Measurements from ENCODE around the gene FARSB.

FARSB gene

DNA sequence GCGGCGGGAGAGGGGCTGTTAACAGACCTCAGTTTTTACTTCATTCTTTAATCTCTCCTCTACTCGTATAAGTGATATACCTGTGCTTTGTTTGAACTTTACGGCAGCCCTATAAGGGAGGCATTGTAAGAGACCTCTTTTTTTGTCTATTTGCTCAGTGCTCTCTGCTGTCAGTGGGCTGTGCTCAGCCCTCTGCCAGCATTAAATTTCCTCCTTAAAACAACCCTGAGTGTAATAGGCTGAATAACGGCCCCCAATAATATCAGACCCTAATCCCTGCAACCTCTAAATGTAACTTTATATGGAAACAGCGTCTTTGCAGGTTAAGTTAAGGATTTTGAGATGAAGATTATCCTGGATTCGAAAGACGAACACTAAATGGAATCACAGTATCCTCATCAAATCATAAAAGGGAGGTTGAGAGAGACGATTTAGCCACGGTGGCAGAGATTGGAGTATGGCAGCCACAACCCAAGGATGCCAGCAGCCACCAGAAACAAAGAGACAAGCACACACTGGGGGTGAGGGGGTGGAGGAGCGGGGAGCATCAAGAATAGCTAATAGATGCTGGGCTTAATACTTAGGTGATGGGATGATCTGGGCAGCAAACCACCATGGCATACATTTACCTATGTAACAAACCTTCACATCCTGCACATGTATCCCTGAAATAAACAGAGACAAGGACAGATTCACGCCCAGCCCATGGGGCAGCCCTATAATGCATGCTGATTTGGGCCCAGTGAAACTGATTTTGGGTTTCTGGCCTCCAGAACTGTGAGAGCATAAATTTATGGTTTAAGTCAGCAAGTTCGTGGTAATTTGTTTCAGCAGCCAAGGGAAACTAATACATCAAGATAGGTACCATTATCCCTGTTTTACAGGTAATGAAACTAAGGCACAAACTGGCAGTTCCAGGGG is 894 bp upstream of the FARSB start:
- DNase-seq: no peak

DNA sequence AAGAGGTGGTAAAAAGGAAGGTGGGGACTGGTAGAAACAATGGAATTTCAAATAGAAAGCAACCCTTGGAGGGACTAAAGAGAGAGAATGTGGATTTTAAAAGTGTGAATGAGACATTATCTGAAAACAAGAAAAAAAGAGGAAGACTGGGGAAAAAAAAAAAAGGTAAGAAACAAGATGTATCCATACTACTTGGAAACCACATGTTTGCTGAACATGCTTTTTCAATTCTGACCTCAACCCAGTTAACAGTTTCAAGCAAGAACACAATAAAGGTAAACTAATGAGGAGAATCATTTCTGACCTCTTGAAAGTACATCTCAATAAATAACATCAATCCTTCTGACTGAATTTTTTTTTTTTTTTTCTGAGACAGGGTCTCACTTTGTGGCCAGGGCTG is 2.6 kb downstream of the FARSB start:
- no peak for DNase-seq

DNA sequence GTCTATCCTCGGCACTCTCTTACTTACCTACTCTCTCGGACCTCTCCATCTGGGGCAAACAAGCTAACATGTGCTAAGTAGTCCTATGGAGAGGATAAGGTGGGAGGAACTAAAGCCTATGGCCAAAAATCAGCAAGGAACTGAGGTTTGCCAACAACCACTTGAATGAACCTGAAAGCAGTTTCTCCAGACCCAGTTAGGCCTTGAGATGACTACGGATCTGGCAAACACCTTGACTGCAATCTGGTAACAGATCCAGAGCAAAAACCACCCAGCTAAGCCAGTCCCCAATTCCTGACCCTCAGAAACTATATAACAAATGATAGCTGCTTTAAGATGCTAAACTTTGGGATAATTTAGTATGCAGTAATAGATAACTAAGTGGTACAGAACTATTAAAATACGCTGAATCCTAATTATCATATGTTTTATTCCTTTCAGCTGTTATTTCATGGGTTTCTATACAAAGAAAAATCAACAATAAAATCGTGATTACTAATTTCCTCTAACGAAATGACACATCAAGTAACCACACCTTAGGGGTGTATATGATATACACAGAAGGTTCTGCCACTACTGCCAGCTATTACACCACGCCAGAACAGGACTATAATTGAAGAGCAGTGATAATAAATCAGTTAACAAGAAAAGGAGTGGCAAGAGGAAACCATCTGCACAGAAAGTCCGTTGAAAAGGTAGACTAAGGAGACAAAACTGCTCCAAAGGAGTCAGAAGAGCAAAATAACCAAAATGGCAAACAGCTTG is 3.2 kb downstream of the FARSB start:
- DNase-seq: no peak

DNA sequence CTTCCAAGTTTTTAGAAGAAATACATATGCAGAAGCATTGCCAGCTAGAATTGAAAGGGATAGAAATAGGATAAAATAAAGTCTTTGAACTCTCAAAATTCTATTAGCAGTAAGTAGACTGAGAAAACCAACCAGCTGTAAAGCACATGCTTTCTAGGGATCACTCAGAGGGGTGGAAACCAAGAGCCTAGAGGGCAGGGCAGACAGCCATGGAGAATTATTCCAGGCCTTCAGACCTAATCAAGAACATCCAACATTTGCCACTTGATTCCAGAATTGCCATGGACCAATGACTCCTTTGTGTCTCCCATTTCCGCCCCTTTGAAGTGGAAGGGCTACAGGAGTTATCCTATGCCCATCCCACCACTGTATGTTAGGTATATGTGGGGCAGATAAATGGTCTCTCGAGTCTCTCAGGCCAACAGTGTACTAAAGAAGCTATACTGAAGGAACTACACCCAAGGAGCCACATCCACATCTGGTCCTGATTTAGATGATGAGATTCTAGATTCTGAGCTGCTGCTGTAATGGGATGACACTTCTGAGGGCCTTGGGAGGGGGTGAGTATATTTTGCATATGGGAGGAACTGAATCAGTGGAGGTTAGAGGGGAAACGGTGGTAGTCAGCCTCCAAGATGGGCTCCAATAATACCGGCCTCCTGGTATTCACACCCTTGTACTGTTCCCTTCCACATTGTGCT is 4.0 kb downstream of the FARSB start:
- no peak for DNase-seq

DNA sequence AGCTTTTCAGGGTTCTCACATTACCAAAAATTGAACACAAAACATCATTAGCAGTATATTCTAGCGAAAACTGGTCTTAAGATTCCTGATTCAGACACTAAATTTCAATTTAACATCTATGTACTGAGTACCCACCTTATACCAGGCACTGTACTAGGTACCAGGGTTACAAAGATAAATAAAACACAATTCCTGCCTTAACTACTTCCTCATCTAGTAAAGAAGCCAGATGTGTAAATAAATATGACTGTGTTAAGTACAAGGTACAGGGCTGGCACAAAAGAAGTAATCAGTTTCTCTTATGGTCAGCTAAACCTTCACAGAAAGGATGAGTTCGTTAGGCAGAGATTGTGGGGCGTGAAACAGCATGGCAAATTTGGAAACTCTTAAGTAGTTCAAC is 6.1 kb downstream of the FARSB start:
- no peak for DNase-seq

DNA sequence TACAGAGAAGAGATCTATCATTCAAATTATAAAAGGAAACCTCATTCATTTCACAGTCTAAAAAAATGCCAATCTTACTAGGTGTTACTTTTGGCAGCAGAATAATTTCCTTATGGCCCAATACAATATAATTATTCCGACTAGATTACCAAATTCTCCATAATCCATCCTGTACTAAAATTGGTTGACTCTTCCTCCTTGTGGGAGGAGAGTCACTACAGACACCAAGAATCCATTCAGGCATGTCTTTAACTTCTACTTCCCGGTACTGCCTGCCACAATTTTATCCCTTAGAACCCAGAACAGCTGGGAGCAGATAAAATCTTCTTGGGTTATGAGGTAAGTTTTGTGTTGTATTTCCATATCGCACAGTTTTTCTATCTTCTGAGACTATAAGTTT is 9.9 kb downstream of the FARSB start:
- no peak for DNase-seq

DNA sequence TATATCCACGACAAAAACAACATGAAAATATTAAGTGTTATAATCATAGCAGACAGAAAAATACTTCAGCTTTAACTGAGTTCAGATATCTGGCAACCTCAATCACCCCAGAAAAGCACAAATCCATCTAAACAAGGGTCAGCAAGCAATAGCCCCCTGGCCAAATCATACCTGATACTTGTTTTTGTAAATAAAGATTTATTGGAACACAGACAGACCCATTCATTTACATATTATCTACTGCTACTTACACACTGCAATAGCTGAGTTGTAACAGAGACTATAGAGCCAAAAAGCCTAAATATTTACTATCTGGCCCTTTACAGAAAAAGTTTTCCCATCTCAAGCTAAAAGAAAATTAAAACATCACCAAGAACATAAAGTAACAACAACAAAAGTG is 12.8 kb downstream of the FARSB start:
- DNase-seq: no peak

DNA sequence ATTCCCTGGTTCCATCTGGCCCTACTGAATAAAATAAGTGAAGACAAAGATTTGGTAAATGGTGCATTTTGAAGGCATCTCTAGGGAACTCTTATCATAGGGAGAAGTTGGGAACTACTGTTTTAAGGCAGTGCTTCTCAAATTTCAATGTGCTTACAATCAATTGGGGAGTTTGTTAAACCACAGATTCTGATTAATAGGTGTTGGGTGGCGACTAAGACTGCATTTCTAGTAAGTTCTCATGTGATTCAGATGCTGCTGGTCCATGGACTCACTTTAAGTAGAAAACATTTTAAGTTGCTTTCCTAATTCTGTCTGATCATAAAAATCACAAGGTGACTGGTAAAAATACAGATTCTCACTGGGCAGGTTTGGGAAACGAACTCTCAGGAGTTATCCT is 14.6 kb downstream of the FARSB start:
- no peak for DNase-seq

DNA sequence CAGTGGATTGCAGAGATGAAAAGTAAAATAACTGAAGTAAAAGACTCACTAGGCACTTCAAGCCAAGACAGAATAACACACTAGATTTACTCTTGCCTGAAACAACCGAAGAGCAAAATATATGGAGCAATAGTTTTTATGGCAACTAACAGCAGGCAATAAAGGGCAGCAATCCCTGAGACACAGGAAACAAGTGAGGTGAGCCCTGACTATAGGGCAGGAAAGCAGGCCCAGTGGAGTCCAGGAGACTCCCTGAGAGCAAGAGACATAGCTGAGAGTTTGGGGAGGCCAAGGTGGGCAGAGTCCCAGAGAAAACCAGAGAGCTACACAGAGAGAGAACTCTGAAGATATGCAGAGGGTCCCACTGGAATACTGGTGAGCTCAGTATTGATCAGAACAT is 18.8 kb downstream of the FARSB start:
- no peak for DNase-seq

DNA sequence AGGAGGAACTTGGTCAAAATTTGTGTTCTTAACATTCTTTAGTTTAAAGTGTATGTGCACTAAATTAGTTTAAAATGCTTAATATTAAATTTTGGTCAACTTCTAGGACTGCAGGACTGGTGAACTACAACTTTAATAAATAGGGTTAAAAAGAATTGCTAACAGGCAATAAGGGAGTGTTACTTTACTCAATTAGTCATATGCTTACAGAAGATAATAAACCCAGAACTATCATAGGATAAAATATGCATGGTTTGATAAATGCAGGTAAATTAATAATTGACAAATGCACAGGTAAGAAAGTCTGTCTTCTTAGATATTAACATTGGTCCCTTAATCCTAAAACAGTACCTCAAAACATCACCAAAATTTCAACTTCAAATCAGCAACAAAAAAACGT is 20.6 kb downstream of the FARSB start:
- DNase-seq: no peak

DNA sequence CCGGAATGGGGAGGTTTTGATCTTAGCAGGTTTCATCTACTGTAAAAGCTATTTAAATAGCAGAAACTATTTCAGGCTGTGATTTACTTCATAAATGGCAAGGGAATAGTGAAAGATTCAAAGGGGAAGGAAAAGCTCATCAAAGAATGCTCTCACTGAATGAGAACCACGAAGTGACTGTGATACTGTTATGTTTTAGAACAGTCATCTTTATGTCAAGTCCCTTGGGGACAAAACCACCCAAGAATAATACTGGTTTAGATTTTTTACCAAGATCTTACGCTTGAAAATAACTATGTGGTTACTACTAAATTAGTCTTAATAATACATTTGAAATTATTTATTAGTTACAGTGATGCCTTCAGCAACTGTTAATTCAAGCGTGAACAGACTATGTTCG is 28.1 kb downstream of the FARSB start:
- DNase-seq: no peak

DNA sequence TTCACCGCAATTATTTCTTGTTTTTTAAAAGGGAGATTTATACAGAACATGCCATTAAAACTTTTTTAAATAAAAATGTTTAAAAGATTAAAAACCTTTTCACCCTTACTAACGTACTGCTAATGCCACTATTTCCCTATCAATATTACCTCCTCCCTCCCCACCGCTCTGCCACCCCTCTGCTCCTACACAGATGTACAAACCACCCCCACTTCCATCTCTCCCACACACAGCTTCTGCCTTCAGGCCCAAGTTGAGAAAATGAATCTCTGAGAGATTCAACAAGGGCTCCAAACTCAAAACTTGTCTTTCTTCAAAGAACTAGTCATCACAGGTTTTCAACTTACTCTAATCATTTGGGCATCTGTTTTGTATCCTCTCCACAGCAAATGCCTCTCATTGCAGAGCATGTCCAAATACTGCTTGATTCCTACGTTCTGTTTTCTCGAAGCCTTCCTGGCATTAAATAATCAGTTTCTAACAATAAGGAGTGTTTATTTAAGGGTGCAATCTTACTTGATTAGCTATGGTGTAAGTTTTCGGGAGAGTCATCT is 32.1 kb downstream of the FARSB start:
- no peak for DNase-seq

DNA sequence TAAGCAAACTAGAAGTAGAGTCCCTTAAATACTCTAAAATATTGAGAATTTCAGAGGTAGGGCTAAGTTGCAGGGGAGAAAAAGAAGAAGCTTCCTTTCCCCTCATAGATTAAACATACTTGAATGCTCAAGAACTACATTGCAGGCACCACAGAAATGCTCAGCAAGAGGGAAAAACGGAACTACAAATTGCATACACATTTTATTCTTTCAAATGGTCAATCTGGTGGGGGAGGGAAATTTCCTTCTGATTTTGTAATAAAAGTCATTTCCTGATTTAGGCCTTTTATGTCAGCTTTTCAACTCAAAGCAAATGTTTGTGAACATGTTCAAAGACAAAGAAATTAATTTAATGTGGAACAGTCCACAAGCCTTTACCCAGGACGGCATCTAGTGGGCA is 33.0 kb downstream of the FARSB start:
- no peak for DNase-seq

DNA sequence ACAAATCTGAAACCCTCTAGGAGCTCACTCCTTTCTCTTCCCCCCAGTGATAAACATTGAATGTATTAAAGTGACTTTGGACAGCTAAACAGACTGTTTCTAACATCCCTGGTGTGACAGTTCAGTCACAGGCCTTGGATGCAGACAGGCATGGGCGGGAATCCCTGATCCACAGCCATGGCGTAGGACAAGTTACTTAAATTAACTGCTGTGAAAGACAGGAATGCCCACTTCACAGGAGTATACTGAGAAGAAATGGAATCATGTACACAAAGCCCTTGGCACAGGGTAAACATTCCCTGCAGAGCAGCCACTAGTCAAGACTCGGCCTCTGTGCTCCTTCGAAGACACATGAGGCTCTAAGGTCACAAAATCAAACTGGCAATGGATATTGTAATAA is 34.0 kb downstream of the FARSB start:
- DNase-seq: no peak

DNA sequence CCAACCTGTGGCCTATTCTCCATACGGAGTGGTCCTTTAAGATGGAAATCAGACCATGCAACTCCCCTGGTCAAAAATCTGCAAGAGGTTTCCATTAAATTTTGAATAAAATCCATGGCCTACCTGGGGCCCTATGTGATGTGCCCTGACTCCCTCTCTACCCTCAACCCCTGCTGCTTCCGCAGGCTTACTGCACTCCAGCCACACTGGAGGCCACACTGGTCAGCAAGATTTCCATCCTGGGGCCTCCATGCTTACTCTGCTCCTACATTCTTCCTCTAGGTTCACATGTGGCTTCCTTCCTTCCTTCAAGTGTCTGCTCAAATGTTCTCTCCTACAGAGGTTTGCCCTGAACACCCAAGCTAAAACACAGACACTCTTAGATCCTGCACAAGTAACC is 40.6 kb downstream of the FARSB start:
- DNase-seq: no peak

DNA sequence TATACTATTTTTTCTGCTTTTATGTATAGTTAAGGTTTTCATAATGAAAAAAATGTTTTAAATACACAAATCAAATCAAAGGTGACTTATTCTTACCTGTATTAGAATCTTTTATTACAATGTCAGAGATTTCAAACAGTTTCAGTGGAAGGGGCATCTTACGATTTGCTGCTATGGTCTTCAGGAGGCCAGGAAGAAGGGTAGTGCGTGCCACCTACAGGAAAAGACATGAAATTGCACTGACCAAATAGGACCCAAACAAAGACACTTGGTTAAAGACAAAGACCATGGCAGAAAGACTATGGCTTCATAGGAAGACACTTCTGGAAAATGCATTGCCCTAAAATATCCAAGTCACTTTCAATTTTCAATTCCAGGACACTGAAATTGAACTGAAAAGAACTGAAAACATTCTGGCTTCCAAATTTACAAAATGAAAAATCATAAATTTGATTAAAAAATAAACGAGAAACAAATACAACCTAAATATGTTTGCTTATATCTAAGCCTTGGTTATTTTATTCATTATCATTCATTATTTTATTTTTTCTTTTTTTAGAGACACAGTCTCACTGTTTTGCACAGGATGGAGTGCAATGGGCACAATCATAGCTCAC is 42.1 kb downstream of the FARSB start:
- DNase-seq: peak in 1 of 2 donors; percentile 24

DNA sequence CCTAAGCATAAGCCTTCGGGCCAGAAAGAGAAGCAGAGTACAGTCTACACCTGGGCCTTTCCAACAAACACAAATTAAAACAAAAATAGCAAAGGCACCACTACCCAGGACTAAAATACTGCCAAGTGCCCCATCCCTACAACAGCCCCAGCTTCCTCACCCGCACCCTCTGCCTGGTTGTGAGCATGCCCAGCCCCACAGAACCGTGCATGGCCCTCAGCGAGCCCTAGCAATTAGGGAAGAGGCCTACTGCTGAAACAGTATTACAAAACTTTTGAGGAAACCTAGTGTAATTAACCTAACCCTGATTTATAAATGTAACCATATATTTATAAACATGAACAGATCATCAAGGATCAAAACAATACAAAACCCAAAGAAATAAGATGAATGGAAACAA is 44.2 kb downstream of the FARSB start:
- DNase-seq: peak in 1 of 2 donors; percentile 9

DNA sequence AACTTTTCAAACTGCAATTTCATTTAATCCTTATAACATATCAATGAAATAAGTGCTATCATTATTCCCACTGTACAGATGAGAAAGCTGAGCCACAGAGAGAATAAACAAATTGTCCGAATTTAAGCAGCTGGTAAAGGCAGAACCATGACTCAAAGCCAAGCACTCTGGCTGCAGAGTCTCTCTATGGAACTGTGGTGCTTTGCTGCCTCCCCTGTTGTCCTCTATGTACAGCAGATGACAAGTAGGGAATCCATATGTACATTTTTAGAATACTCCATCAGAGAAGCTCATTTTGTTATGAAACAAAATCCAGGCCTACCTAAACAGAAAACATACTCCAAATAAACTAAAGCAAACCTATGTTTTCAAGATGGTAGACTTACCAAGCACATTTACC is 45.1 kb downstream of the FARSB start:
- no peak for DNase-seq

DNA sequence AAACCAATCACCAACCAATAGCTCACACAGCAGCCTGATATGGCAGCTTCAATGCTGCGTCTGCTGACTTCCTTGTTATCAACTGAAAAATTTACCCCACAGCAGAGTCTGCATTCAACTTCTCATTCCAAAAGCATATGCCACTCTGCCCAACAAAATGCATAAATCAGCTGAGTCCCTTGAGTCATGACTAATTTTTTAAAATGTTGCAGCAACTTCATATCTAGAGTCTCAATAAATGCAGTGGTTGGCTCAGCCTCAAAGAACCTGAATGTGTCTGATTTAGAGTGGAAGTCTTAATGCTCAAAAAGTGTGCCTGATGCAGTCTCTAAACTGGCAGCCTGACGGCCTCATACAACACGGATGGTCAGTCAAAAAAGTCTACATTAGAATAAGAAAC is 46.5 kb downstream of the FARSB start:
- DNase-seq: no peak

DNA sequence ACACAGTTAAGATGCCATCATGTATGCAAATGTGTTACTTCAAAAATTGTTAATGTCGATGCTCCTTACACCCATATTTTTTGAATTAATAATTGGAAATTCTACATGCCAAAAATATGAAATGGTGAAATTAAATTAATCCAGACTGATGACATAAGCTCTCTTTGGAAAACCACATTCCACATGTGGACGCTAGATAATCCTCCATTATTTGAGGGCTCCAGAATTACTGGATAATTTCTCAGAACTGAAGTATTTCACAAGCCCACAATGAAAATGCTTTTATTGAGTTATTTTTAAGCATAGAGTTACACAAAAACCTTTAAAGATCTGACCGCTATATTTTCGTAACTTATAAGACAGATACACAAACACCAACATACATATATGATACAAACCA is 47.8 kb downstream of the FARSB start:
- DNase-seq: no peak

DNA sequence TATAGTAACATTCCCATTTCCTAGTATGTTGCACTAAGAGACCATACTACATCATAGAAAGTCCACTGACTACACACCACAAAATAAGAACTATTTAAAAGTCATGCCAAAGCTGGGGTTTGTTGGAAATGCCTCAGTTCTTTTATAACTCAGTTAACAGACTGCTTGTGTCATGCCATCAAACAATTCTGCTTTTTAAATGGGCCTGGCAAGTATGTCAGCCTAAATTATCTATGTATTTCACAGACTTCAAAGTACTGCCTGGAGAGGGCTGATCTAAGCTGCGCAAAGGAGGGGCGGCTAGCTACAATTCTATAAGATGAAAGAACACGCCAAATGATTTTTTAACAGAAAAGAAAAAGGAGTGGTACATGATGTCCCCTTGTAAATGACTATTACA is 49.6 kb downstream of the FARSB start:
- no peak for DNase-seq

DNA sequence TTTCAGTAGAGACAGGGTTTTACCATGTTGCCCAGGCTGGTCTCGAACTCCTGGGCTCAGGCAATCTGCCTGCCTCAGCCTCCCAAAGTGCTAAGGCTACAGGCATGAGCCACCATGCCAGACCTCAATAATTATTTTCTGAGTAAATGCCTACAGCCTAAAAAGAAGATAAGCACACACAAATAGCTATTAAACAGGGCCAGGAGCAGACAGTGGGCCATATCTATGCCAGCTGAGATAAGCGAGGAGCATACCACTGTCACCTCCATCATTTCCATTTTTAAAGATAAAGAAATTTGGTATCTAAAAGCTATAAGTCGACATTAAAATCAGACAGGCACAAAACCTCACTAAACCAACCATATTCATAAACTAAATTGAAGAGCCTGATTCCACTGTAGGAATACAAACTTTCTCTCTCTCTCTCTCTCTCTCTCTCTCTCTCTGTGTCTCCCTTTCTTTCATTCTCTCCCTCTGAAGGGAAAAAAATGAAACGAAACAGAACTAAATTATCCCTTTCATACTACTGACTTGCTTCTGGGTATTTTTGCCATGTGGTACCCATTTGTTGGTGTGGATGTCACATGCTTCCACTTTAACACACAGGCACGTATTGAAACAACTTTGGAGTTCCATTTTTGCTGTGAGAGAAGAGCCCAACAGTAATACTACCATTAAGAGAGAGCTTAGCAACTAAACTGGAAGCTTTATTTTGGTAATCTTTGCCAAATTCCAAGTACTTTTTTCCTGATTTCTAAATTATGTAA is 51.0 kb downstream of the FARSB start:
- DNase-seq: no peak
